Lower lobe of right lung (tissue), 2 donors: ENCODE measurements around the gene TARS2. TPM values are rescaled to one million over a fixed set of nuclear protein-coding genes. Genes with fewer than 3 reads are reported as not detected.

Experiments
- ATAC-seq, 2 donors: fragments of 200-7000 bp; cut with Tn5 transposase; one replicate each; pipeline ENCODE4 v1.9.1; 2020 to 2022; ENCODE audit warnings: mild to moderate bottlenecking in 2 of 2, moderate library complexity in 2 of 2
- DNase-seq: peaks from one replicate; pipeline ENCODE4 v3.0.0-alpha.2; 2020
- H3K27ac ChIP-seq: fragments of 200-600 bp; one replicate; pipeline ENCODE4 v1.8.0; 2022
- H3K27me3 ChIP-seq: fragments of 200-600 bp; one replicate; pipeline ENCODE4 v1.8.0; 2022; ENCODE audit warnings: low read depth
- H3K36me3 ChIP-seq: fragments of 200-600 bp; one replicate; pipeline ENCODE4 v1.8.0; 2022; ENCODE audit warnings: mild to moderate bottlenecking
- H3K4me1 ChIP-seq: fragments of 200-600 bp; one replicate; pipeline ENCODE4 v1.8.0; 2022
- H3K4me3 ChIP-seq: fragments of 200-600 bp; one replicate; pipeline ENCODE4 v1.8.0; 2022; ENCODE audit warnings: mild to moderate bottlenecking
- H3K9me3 ChIP-seq: fragments of 200-600 bp; one replicate; pipeline ENCODE4 v1.8.0; 2022
- CTCF ChIP-seq: fragments of 200-600 bp; IDR thresholded peaks from one replicate; pipeline ENCODE4 v1.8.0; 2022; ENCODE audit warnings: antibody characterized with exemption, mild to moderate bottlenecking
- intact Hi-C: fragments of 100-400 bp; cut with DNase I; formaldehyde crosslinking; loops from one replicate; pipeline ENCODE4 v1.11.0; 2022
- total RNA-seq: library from RNA; stranded (reverse); fragmentation: NEBNext Ultra II Directional; extraction: Animal tissue kit (Norgen Biotek cat#: 25700); gene quantifications from one replicate; pipeline ENCODE4 v1.2.1, GENCODE V29; 2021
- donor health status: DM: no; HTN: yes; CAD: no; lungs with severe emphysema.

The TARS2 gene
- total RNA-seq, 1 donor from 2014 or later: 23.7 TPM

- Histone ChIP-seq H3K4me3 (peak overlapping the region; percentile 67), H3K27ac (peak overlapping the region; percentile 85), H3K4me1 (peaks cover 41% of the 10 kb centered on the region), H3K36me3 (no peaks in the 10 kb centered on the region), H3K9me3 (no peaks in the 10 kb centered on the region), H3K27me3 (no peaks in the 10 kb centered on the region)
- no peak for TF ChIP-seq CTCF
- DNase-seq: no peak
- intact Hi-C loops: no loop called here
- no peak for ATAC-seq
These were observed 61.1 kb downstream of the TARS2 start for GRCh38 chr1:150548324-150548631.

GRCh38 chr1:150548632-150549495 is 61.6 kb downstream of the TARS2 start, which contains the start of gene ADAMTSL4:
TSS of gene ADAMTSL4 (plus strand) at chr1:150549408. CDS start at chr1:150552289, 2,881 bp downstream.
- DNase-seq: peak; percentile 86
- ATAC-seq: peak; percentile 64 to 79

GRCh38 chr1:150549496-150550221 is 62.4 kb downstream of the TARS2 start:
- Histone ChIP-seq H3K4me3 (peak overlapping the region; percentile 67), H3K27me3 (no peaks in the 10 kb centered on the region), H3K36me3 (no peaks in the 10 kb centered on the region), H3K4me1 (peaks cover 46% of the 10 kb centered on the region), H3K9me3 (no peaks in the 10 kb centered on the region), H3K27ac (peak overlapping the region; percentile 85)
- no peak for TF ChIP-seq CTCF
- ATAC-seq (peak; percentile 0 to 7), DNase-seq (no peak)
- intact Hi-C loops: no loop called here

More at GRCh38 chr1:150548632-150549495, 61.6 kb downstream of the TARS2 start, which contains the start of gene ADAMTSL4:
- Histone ChIP-seq H3K4me1 (peaks cover 40% of the 10 kb centered on the region), H3K27me3 (no peaks in the 10 kb centered on the region), H3K36me3 (no peaks in the 10 kb centered on the region), H3K9me3 (no peaks in the 10 kb centered on the region), H3K4me3 (peak within 1 kb of the TSS; percentile 67), H3K27ac (peak within 1 kb of the TSS; percentile 85)
- TF ChIP-seq CTCF: peak; percentile 17
- intact Hi-C loops: no loop called here

- Histone ChIP-seq H3K27ac (peak overlapping the region; percentile 85), H3K27me3 (no peaks in the 10 kb centered on the region), H3K9me3 (no peaks in the 10 kb centered on the region), H3K4me1 (peaks cover 46% of the 10 kb centered on the region), H3K4me3 (peak overlapping the region; percentile 67), H3K36me3 (peaks cover 7% of the 10 kb centered on the region)
- intact Hi-C loops: no loop called here
- no peak for DNase-seq
- no peak for TF ChIP-seq CTCF
- ATAC-seq: peak; percentile 1 to 3
These were observed 63.2 kb downstream of the TARS2 start for GRCh38 chr1:150550222-150551050.
